GM12892 (cell line): ENCODE results near the gene WNT3.

ENCODE experiments used
- POLR2A ChIP-seq: IDR thresholded peaks from 2 replicates; pipeline ENCODE4 v1.6.1; 2011; ENCODE audit warnings: low read depth, low read length, control low read depth
- TAF1 ChIP-seq: IDR thresholded peaks from 2 replicates; pipeline ENCODE4 v1.6.1; 2011; ENCODE audit warnings: low read depth, mild to moderate bottlenecking, control low read depth, low read length, borderline replicate concordance

DNA sequence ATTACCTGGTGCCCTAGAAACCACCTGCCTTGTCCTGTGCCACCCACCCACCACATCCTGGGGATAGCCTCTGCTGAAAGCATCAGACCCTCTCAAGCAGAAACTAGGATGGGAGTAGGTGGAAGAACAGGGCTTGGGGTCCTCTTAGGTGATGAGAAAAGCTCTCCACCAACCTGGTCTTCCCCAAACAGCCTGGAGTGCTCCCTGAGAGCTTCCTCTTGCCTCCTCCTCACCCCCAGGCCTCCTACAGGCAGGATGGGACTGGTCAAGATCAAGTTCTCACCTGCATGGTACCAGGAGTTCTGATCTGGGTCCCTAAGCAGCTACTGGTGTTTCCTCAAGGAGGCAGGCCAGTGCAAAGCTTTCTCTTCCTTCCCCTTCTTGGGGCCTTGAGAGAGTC lies 48.3 kb upstream of the WNT3 start:
- TF ChIP-seq POLR2A (no peak), TAF1 (no peak)
